Fibroblast of lung (primary cell): ENCODE results near the gene DUSP7. TPM values are rescaled to one million over a fixed set of nuclear protein-coding genes. Genes with fewer than 3 reads are reported as not detected.

Experiments used
- DNase-seq, 2 donors: peaks; one replicate each; pipeline versions ENCODE4 v3.0.0 to v3.0.0-alpha.2; 2010; ENCODE audit warnings: low read depth in 2 of 2
- H2AFZ ChIP-seq: 2 replicates; pipeline ENCODE4 v1.5.1; 2012; ENCODE audit warnings: low read length, control low read depth, inconsistent platforms
- H3K27ac ChIP-seq: 2 replicates; pipeline ENCODE4 v1.5.1; 2011; ENCODE audit warnings: low read length, control low read depth; ENCODE audit not compliant: insufficient read depth
- H3K27me3 ChIP-seq: 2 replicates; pipeline ENCODE4 v1.5.1; 2011; ENCODE audit warnings: mild to moderate bottlenecking, low read length; ENCODE audit not compliant: control insufficient read depth, insufficient read depth
- H3K36me3 ChIP-seq: 2 replicates; pipeline ENCODE4 v1.5.1; 2011; ENCODE audit warnings: low read length; ENCODE audit not compliant: control insufficient read depth, insufficient read depth
- H3K4me1 ChIP-seq: 2 replicates; pipeline ENCODE4 v1.5.1; 2011; ENCODE audit warnings: low read length; ENCODE audit not compliant: control insufficient read depth, insufficient read depth; ENCODE audit errors: extremely low read depth
- H3K4me2 ChIP-seq: 2 replicates; pipeline ENCODE4 v1.5.1; 2011; ENCODE audit warnings: low read length, control low read depth; ENCODE audit not compliant: insufficient read depth; ENCODE audit errors: extremely low read depth
- H3K4me3 ChIP-seq, 4 experiments: fragments of 200-600 bp in 1 of 4; sonication (generic) in 1 of 4; replicated peaks in 1 of 4; 2 replicates each; pipeline ENCODE4 v1.5.1; 2011 to 2016; ENCODE audit warnings: low read length in 4 of 4, low read depth in 3 of 4, mild to moderate bottlenecking in 3 of 4, control low read depth in 2 of 4, inconsistent platforms in 1 of 4, mixed read lengths in 1 of 4; ENCODE audit not compliant: insufficient read depth in 1 of 4; ENCODE audit errors: control extremely low read depth in 1 of 4
- H3K79me2 ChIP-seq: 2 replicates; pipeline ENCODE4 v1.5.1; 2012; ENCODE audit warnings: mild to moderate bottlenecking, low read length, inconsistent platforms; ENCODE audit not compliant: control insufficient read depth, insufficient read depth
- H3K9ac ChIP-seq: 2 replicates; pipeline ENCODE4 v1.5.1; 2011; ENCODE audit warnings: mild to moderate bottlenecking, low read length, control low read depth; ENCODE audit not compliant: insufficient read depth
- H3K9me3 ChIP-seq: 2 replicates; pipeline ENCODE4 v1.5.1; 2012; ENCODE audit warnings: low read depth, low read length; ENCODE audit not compliant: control insufficient read depth, insufficient read depth
- H4K20me1 ChIP-seq: 2 replicates; pipeline ENCODE4 v1.5.1; 2011; ENCODE audit warnings: low read length; ENCODE audit not compliant: control insufficient read depth, insufficient read depth; ENCODE audit errors: extremely low read depth
- EZH2 ChIP-seq: IDR thresholded peaks from 2 replicates; pipeline ENCODE4 v1.5.1; 2012; ENCODE audit warnings: low read length, control low read depth, mild to moderate bottlenecking; ENCODE audit errors: missing control alignments
- polyA plus RNA-seq, 2 donors: library from polyadenylated mRNA; depleted of rRNA in 1 of 2; stranded (reverse) in 1 of 2; unstranded in 1 of 2; fragments of >200 nt; gene quantifications; 2 replicates each; pipeline ENCODE4 v1.2.1, GENCODE V29; 2011 to 2012; ENCODE audit warnings: missing spikeins in 1 of 2
- total RNA-seq: library from RNA; depleted of rRNA; stranded (reverse); fragments of >200 nt; gene quantifications from 2 replicates; pipeline ENCODE4 v1.2.1, GENCODE V29; 2014
- TF ChIP-seq, protein P1 (sequence below), 2 donors: IDR thresholded peaks in 1 of 2; conservative IDR thresholded peaks in 1 of 2; 1 replicate in 1 of 2; 2 replicates in 1 of 2; pipeline ENCODE4 v1.5.1; 2011 to 2012; ENCODE audit warnings: low read length in 2 of 2, control low read depth in 1 of 2, inconsistent platforms in 1 of 2, low read depth in 1 of 2, mild to moderate bottlenecking in 1 of 2

The DUSP7 gene
- total and polyA plus RNA-seq, 2 donors (not counting 1 experiment from before 2014, with no cell fraction given) = 5.6 to 26.5 TPM

DNA sequence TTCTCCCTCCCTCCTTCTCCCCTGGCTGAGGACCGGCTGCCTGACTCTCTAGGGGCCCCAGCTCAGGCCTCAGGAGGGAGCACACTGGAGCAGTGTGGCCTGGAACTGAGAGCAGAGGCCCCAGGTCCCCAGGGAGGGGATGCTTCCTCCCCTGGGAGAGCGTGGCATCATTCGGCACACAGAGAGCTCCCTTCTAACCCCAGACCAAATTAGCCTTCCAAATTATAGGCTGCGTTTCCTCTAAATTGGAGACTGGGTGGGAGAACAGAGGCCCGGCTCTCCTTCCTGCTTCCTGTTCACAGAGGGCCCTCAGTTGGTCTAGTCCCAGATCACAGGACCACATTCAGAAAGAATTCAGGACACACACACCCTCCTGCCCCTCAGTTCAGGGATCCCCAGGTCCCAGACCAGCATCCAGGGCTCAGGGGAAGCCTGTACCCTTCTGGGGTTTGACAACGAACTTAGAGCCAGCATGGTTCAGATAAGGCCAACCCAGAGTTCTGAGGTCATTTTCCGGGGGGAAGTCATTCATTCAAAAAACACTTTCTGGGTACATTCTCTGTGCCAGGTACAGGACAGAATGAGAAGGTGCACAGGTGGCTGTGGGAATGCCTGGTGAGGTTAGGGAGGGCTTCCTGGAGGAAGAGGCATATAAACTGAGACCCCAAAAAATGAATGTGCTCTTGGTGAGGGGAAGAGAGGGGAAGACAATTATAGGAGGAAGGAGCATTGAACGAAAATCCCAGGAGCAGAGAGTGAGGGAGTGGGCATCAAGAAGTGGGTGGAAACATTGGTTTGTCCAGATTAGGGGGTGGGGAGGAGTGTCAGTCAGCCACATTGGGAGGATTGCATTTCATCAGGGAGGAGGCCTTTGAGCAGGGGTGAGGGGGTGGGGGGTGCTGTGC is 32.3 kb downstream of the DUSP7 start:
- H3K4me3 ChIP-seq = no peak overlapping the region

DNA sequence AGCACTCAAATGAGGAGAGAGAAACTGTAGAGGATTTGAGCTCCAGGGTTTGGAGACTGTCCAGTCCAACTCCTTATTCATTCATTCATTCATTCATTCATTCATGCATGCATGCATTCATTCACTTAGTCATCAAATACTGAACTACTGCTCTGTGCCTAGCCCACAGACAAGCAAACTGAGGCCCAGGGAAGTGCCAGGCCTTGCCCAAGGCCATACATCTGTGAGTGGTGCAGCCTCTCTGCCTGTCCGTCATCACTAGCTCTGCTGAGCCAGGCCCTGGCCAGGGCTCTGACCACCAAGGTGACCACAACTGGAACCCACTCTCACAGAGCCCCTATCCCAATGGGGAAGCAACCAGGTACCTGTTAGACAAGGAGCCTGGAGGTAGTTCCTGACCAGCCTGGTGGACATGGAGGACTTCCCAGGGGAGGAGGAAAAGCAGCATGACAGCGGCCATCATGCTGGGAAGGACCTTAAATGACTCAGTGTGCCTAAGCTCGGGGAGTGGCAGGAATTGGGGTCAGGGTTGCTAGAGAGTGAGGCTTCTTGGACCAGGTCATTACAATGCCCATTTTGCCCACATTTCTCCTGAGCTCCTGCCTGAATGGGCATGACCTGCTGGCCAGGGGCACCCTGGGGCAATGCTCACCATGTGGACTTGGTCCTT is 33.1 kb downstream of the DUSP7 start:
- Histone ChIP-seq H3K9ac (no peak overlapping the region), H3K4me1 (peaks cover 13% of the 10 kb centered on the region), H3K27ac (no peak overlapping the region), H3K79me2 (no peaks in the 10 kb centered on the region), H2AFZ (no peak overlapping the region), H3K9me3 (no peaks in the 10 kb centered on the region), H3K4me3 (no peak overlapping the region), H3K27me3 (no peaks in the 10 kb centered on the region), H4K20me1 (no peaks in the 10 kb centered on the region), H3K36me3 (no peaks in the 10 kb centered on the region), H3K4me2 (peak overlapping the region; percentile 25)
- TF ChIP-seq, protein P1, sequence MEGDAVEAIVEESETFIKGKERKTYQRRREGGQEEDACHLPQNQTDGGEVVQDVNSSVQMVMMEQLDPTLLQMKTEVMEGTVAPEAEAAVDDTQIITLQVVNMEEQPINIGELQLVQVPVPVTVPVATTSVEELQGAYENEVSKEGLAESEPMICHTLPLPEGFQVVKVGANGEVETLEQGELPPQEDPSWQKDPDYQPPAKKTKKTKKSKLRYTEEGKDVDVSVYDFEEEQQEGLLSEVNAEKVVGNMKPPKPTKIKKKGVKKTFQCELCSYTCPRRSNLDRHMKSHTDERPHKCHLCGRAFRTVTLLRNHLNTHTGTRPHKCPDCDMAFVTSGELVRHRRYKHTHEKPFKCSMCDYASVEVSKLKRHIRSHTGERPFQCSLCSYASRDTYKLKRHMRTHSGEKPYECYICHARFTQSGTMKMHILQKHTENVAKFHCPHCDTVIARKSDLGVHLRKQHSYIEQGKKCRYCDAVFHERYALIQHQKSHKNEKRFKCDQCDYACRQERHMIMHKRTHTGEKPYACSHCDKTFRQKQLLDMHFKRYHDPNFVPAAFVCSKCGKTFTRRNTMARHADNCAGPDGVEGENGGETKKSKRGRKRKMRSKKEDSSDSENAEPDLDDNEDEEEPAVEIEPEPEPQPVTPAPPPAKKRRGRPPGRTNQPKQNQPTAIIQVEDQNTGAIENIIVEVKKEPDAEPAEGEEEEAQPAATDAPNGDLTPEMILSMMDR (conservative IDR thresholded peaks at IDR 0.05 in 1 of 2, IDR thresholded peaks at IDR 0.05 in 1 of 2; ENCODE audit: low read depth in 1 of 2, low read length in 2 of 2) = no peak
- TF ChIP-seq EZH2 = no peak
- DNase-seq = no peak

More for the DNA sequence above, 32.3 kb downstream of the DUSP7 start:
- Histone ChIP-seq H3K36me3 (no peaks in the 10 kb centered on the region), H2AFZ (no peak overlapping the region), H3K27me3 (no peaks in the 10 kb centered on the region), H3K4me1 (peaks cover 13% of the 10 kb centered on the region), H3K4me2 (no peak overlapping the region), H3K9ac (no peak overlapping the region), H3K27ac (no peak overlapping the region), H3K9me3 (no peaks in the 10 kb centered on the region), H4K20me1 (no peaks in the 10 kb centered on the region), H3K79me2 (no peaks in the 10 kb centered on the region)
- TF ChIP-seq EZH2 = no peak
- TF ChIP-seq, protein P1 (conservative IDR thresholded peaks at IDR 0.05 in 1 of 2, IDR thresholded peaks at IDR 0.05 in 1 of 2; ENCODE audit: low read depth in 1 of 2, low read length in 2 of 2) = no peak
- DNase-seq = no peak

DNA sequence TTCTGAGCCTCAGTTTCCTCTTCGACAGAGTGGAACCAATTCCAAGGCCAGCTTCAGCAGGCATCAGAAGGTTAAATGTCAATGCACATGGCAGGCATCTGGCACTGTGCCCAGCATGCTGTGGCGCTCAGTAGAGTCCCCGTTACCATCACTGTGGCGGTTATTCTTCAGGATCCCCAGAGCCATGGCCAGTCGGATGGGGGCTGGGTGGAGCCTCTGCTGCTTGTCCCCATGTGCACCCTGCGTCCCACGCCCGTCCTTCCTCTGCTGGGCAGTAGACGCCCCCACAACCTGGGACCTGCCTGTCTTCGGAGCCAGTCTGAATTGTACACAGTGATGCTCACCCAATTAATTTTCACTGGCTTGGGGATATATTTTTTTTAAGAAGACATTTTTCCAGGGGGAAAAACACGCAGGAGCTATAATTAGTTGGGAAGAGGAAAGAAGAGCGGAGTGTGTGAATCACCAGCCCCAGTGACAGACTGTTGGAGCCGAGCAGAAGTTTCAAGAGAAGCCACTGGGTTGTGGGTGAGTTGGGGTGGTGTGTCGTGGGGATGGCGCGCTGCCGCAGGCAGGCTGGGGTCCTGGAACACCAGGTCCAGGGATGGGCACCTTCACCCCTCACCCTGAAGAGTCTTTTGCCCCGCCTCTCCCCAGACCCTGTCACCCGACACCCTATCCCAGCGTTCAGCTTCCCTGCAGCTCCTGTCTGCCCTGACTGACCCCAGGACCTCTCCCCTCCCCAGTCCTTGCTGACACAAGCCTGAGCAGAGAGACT is 33.9 kb downstream of the DUSP7 start:
- Histone ChIP-seq H3K9ac (no peak overlapping the region), H2AFZ (no peak overlapping the region), H3K9me3 (no peaks in the 10 kb centered on the region), H3K4me2 (peak overlapping the region; percentile 25), H3K27me3 (no peaks in the 10 kb centered on the region), H3K36me3 (no peaks in the 10 kb centered on the region), H3K4me3 (no peak overlapping the region), H4K20me1 (no peaks in the 10 kb centered on the region), H3K27ac (no peak overlapping the region), H3K4me1 (peaks cover 13% of the 10 kb centered on the region), H3K79me2 (no peaks in the 10 kb centered on the region)
- TF ChIP-seq, protein P1 (conservative IDR thresholded peaks at IDR 0.05 in 1 of 2, IDR thresholded peaks at IDR 0.05 in 1 of 2; ENCODE audit: low read depth in 1 of 2, low read length in 2 of 2) = no peak
- no peak for TF ChIP-seq EZH2
- DNase-seq = peak in 1 of 2 donors; percentile 42
